HuH-7.5 (cell line): Measurements from ENCODE around the gene PAPPA.

ENCODE experiments used
- DNase-seq: peaks from one replicate; pipeline ENCODE4 v3.0.0; 2011; ENCODE audit warnings: low spot score

PAPPA gene

GRCh38 chr9:116230051-116230632 lies 76.6 kb downstream of the PAPPA start:
- DNase-seq: no peak

- DNase-seq: no peak
Measured at GRCh38 chr9:116232424-116233159, 79.0 kb downstream of the PAPPA start.

DNA sequence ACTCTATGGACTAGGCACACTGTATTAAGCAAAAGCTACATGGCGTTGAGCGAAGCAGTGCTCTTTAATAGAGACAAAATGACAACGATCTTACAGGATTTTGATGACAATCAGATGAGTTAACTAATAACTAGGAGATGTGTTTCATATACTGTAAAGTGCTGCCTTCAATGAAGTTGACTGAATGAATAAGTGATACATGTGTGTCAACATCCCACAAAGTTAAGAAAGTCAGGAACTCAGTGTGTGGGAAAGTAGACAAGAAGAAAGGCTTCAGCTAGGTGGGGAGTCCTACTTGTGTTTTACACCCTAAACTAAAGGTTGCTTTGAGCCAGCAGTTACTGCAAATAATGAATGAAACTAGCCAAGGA lies 79.6 kb downstream of the PAPPA start:
- DNase-seq: no peak

DNA sequence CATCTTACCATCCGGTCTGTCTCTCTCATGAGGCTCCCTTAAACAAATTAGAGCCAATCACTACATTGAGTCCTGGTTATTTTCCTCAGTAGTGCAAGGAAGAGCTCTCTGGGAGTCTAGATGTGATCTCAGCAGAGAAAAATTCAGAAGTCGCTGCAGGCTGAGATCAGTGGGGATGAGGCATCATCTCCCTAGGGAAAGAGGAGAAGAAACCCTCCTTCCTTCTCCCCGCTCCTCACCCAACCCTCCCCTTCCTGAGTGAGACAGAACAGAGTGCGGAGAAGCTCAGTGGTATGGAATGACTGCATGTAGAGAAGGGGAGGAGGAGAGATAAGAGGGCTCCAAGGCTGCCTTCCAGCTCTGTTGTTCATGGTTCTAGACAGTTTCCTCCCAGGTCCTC lies 80.5 kb downstream of the PAPPA start:
- DNase-seq: no peak

DNA sequence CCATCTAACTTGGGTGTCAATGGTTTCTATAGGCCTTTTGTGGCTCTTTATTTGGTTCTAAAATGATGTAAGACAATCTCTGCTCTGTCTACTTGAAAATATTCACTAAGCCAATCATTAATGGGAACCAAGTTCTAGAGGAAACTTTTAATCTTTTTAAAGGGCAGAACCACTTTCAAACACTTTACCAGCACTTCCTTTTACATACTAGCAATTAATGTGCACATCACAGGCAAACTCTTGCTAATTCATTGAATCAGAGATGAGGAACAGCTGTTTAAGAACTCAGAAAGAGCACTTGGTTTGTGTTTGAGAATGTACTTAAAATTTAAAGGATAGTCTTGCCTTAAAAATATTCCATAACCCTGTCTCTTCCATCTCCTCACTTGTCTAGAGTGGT lies 83.4 kb downstream of the PAPPA start:
- DNase-seq: no peak

GRCh38 chr9:116237456-116237855 lies 83.9 kb downstream of the PAPPA start:
- no peak for DNase-seq

GRCh38 chr9:116238225-116238624 lies 84.6 kb downstream of the PAPPA start:
- DNase-seq: no peak

DNA sequence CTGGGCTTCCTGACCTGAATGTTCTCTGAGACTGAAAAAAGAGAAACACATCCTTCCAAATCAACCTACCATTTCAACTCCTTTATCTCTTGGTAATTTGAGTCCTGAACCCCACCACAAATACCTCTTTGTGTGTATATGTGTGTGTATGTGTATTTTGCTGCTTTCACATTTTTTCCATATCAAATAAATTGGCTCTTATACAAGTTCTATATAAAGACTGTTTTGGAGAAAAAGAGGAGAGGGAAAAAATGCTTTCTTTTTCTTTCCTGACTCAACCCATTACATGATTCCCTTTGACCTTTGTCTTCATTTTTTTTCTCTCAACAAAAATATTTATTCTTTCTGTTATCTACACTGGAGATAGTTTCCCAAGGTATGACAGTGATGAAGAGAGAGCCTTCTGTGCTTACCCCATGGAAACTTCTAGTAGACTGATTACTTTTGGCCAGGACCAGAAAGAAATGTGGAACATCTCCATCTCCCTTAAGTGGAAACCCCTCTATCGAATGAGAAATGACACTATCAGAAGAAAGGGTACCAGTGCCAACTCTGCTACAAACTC lies 85.3 kb downstream of the PAPPA start:
- DNase-seq: no peak

GRCh38 chr9:116243708-116244107 lies 90.1 kb downstream of the PAPPA start:
- DNase-seq: no peak

DNA sequence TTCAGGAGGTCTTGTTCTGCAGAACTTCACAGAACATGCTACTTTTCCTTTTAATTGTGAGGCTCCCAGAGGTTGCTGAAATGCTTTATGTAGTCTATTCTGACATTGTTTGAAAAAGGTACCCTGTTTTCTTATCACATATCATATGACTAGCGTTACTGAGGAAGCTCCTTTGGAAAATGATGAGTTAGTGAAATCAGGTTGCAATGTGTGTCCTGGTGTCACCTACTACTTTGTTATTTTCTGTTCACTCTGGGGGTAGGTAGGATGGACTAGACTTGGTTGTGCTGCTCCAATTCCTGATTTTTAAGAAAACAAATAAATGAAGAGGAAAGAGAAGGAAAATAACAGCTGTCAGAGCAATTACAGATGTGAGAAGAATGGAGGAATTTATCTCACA lies 93.7 kb downstream of the PAPPA start:
- DNase-seq: no peak

GRCh38 chr9:116247791-116248374 lies 94.3 kb downstream of the PAPPA start:
- no peak for DNase-seq

DNA sequence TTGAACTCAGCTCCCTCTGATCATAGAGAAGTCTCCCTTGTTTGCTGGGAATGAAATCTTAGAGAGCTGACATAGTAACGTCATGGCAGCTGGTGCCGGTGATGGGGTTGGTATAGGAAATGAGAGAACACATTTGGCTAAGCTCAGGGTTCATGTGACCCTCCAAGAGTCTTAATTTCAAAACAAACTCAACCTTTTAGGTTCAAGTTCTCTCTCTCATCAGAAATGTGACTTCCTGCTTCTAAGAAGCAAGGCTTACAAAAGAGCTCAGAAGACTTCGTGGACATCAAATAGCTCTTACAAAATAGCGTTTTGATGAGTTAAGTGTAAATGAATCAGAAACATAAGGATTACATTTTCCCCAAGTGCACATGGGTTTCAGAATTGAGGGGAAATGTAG lies 97.3 kb downstream of the PAPPA start:
- DNase-seq: no peak

DNA sequence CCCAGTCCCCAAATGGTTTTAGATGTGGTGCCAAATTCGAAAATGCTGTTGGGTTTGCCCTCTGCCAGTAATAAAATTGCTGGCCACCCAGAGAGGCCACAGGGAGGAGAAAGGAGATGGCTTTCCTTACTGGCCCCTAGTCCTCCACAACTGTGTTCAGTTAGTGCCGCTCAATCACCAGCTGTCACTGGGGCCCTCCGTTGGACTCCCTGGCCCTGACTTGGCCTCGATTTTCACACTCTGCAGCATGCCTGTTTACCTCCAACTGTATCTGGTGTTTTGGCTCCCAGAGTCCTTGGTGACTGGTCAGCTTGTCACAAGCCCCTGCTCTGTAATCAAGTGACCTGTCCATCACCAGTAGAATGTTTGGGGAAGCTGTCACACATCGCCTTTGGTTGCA lies 97.8 kb downstream of the PAPPA start:
- DNase-seq: no peak

- no peak for DNase-seq
Measured at GRCh38 chr9:116260531-116260930, 106.9 kb downstream of the PAPPA start.

GRCh38 chr9:116262448-116262847 lies 108.9 kb downstream of the PAPPA start:
- no peak for DNase-seq

DNA sequence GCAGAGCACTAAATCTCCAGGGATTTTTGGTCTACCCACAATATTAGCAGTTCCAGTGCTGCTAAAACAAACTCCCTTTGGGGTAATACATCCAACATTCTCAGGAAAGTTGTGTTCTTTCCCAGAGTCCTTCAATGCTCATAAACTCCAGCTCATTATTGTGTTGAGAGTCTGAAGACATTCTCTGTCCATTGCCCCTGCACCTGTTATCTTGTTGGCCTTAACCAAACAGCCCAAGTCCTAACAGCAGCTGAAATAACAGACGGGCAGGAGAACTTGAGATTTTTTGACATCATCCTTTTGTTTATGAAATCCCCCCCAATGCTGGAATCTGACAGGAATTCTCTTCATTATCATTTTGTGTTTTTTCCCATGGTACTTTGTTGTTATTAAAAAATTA lies 110.8 kb downstream of the PAPPA start:
- no peak for DNase-seq

GRCh38 chr9:116267021-116267420 lies 113.4 kb downstream of the PAPPA start:
- no peak for DNase-seq

DNA sequence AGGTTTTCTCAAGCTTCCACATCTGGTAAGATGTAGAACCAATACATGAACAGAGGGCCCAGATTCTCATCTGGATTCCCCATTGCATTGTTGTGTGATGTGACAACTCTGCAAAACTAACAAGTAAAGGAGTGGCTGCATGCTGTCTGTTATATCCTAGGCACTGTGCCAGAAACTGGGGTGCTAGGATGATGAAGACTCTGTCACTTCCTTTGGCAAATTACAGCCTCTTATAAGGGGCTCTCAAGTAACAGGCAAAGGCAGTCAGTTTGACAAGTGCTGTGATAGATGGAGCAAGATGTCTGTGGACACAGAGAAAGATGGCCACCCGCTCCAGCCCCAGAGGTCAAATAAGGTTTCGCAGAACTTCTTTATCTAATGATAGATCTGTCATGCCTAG lies 115.7 kb downstream of the PAPPA start:
- no peak for DNase-seq

DNA sequence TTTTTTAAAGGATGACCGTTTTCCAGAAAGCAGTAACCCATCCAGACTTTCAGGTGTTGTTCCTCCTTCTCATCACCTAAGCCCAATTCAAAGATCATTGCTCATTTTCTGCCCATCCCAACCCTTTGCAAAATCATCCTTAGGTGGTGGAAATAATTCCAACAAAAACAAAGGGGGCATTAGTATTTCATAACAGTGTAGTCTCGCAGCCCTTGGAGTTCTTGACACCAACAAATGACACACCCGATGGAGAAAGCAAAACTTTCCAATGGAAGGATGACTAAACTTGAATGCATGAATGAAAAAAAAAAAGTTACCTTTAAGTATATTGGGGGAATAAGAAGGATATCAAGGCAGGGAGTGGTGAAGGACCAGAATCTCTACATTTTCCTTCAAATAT lies 117.0 kb downstream of the PAPPA start:
- no peak for DNase-seq

GRCh38 chr9:116271340-116271739 lies 117.7 kb downstream of the PAPPA start:
- no peak for DNase-seq

DNA sequence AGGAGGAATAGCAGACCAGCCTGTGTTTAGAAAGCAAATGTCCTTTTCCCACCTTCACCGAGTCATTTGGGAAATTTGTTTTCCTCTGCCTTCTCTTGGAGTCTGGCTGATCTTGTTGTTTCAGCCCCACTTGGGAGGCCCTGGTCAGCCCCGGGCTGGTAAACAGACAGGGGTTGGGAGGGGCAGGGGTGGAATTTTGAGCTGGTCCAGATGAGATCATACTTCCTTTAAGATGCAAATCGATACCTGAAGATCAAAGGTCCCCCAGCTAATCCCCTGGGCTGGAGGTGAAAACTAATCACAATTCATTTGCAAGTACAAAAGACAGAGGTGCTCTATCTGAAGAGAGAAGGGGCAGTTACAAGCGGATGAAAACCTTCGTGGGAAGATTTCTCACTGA lies 118.4 kb downstream of the PAPPA start:
- no peak for DNase-seq

GRCh38 chr9:116274293-116274692 lies 120.7 kb downstream of the PAPPA start:
- DNase-seq: no peak

DNA sequence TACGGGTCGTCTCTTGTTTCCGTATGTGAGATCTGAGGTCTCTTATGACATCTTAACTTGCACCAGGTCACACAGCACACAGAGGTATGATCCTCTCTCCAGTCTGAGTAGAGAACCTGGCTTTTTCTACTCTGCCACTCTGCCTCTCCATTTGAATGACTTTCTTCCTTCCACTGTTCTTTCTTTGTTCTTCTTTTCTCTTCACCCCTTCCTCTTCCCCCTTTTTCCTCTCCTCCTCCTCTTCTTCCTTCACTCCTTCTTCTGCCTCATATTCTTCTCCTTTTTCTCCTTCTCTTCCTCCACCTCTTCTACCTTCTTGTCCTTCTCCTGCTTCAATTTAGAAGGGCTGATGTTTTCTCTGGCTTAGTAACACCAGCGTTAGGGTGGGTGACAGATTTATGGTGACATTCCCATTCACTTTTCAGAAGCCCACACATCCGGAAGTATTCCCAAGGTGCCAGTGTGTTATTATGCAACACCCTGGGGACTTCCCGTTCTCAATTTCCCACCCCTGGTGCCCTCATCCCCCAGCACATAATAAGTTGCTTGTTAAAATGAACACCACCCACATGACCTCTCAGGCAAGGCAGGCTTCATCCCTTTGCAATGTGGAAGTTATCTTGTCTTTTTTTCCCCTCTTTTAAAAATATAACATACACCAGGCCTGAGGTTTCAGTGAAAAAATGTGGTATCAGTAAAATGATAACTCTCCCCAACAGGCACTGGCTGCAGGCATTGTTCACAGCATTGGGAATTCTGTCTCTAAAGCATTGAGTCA lies 122.0 kb downstream of the PAPPA start:
- DNase-seq: no peak
